AG09319 (cell line): ENCODE measurements around the gene CACNG3.

Source experiments
- DNase-seq: peaks from one replicate; pipeline ENCODE4 v3.0.0-alpha.2; 2010; ENCODE audit warnings: low read depth; ENCODE audit errors: extremely low read depth
- TF ChIP-seq, protein P1 (sequence below): IDR thresholded peaks from 2 replicates; pipeline ENCODE4 v1.5.1; 2011; ENCODE audit warnings: low read depth, mild to moderate bottlenecking, inconsistent platforms, low read length, moderate library complexity

The CACNG3 gene

DNA sequence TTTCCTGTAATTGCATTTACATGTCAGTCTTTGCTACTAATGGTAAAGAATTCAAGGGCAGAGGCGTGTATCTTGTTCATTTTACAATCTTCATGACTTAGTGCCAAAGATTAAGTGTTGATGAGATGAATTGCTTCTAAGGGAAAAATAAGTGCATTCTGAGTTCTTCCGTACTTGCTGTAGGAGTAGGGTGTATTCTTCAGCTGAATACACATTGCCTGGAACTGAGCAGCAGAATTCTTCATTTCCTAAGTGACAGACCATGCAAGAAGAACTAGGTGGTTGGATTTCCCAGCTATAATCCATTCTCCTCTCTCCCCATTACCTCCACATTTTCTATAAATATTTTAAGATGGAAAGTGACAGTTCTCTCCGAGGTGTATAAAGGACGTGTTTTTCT, 104.8 kb downstream of the CACNG3 start:
- TF ChIP-seq, protein P1, sequence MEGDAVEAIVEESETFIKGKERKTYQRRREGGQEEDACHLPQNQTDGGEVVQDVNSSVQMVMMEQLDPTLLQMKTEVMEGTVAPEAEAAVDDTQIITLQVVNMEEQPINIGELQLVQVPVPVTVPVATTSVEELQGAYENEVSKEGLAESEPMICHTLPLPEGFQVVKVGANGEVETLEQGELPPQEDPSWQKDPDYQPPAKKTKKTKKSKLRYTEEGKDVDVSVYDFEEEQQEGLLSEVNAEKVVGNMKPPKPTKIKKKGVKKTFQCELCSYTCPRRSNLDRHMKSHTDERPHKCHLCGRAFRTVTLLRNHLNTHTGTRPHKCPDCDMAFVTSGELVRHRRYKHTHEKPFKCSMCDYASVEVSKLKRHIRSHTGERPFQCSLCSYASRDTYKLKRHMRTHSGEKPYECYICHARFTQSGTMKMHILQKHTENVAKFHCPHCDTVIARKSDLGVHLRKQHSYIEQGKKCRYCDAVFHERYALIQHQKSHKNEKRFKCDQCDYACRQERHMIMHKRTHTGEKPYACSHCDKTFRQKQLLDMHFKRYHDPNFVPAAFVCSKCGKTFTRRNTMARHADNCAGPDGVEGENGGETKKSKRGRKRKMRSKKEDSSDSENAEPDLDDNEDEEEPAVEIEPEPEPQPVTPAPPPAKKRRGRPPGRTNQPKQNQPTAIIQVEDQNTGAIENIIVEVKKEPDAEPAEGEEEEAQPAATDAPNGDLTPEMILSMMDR, result no peak
- DNase-seq, result no peak

DNA sequence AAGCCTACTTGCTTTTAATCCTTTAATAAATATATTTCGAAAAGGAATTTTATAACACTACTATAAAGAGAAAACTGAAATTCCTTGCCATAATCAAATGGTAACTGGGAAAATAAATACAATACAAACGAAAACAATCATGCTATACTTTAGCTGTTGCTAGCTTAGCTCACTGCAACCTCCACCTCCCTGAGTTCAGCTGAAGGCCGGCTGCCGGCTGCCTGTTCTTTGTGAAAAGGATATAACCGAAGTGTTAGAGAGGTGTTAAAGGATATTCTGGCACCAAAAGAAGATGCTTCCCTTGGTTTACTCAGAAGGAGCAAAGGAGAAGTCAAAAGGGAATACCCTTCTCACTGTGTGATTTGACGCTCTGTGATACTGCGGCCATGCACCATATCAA, 108.5 kb downstream of the CACNG3 start:
- no peak for DNase-seq
- TF ChIP-seq, protein P1, result no peak

DNA sequence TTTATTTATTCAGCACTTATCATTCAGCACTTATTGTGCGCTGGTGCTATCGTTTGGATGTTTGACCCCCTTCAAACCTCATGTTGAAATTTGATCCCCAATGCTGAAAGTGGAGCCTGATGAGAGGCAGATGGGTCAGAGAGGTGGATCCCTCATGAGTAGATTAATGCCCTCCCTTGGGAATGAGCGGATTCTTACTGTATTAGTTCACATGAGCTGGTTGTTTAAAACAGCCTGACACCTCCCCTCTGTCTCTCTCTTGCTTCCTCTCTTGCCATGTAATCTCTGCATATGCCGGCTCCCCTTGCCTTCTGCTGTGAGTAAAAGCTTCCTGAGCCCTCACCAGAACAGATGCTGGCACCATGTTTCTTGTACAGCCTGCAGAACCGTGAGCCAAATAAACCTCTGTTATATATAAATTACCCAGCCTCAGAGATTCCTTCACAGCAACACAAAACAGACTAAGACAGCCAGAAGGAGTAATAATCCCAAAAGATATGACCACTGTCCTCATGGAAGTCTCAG, 111.1 kb downstream of the CACNG3 start:
- no peak for DNase-seq
- TF ChIP-seq, protein P1, result no peak

DNA sequence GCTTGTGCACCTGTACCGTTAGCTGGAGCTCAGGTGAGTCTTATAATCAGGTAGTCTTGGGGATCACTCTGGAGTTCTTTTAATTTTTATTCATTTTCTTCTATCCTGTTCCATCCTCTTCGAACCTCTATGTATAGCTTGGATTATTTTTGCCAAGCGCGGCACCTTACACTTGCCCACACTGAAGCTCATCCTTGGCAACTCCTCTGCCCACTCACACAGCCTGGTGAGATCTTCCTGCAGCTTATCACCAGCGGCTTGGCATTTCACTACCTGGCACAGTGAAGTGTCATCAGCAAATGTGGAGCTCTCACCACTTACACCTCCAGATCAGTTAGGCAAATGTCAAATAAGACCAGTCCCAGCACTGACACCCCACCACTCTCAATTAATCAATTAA, 116.7 kb downstream of the CACNG3 start:
- TF ChIP-seq, protein P1, result no peak
- DNase-seq, result no peak

DNA sequence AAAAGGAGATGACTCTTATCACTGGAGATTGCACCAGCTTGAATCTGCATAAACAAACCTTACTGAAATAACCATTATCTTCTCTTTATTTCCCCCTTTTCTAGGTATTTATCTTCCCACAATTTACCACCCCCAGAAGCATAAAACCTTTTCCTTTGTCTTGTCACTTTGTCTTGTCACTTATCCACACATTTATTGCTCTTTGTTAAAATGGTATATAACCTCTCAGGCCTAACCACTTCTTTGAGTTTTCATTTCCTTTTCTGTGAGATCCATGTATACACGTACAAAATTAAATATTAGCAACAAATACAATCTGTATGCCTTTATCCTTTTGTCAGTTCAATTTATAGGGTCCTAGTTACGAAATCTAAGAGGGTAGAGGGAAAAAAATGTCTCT, 122.9 kb downstream of the CACNG3 start:
- no peak for DNase-seq
- TF ChIP-seq, protein P1, result no peak

DNA sequence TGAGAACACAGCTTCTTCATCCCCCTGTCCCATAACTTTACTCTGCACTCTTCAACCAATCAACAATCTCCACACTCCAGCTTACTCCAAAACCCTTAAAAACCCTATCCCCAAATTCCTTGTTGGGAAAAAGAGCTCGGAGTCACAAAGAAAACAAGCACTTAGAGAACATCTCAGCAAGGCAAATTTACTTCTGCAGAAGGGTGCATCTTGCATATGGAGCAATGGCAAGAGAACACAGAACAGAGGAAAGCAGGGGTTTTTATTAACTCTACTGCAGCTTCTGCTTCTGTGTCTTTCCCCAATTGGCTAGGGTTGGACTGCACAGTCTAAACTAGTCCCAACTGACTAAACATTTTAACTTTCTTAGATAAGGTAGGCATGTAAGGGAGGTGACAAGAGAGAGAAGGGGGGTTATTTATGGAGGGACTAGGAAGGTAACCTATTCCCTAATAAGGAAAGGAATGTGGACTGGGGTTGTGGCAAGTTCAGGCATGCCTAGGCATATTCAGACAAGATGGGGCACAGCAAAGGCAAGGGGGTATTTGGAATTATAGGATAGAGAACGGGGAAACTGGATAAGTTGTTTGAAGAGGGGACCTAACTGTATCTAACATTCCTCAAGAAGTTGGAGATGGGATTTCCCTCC, 125.5 kb downstream of the CACNG3 start:
- DNase-seq, result no peak
- TF ChIP-seq, protein P1, result no peak

DNA sequence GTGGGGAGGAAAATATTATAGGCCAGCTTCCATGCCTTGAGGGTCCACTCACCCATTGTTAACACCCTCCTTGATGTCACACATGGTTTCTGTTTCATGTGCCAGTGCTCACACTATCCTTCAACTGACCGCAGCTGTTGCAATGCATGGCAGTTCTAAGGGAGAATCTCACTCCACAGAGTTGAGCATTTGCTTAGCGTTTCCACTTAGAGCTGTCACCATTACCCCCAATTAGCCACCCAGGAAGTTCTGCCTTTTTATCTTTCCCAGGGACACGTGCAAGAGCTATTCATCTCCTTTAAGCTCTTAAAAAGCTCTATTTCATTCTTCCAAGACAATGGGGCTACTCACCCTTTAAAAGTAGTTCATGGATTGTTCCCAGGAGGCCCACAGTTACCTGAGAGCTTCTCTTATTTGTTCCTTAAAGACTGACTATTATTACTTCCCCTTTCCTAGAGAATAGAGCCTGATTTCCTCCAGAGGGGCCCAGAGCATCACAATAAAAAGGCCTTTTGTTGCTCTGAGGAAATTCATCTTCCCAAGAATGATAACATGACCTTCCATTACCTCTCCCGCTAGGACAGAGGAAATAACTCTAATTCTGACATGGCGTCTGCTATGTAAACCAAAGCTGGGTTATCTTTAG, 126.8 kb downstream of the CACNG3 start:
- TF ChIP-seq, protein P1, result no peak
- no peak for DNase-seq
